GM18517 (cell line): Measurements from ENCODE around the gene IFNGR2.
"Not testable (repeated sequence)": the region's sequence is repeated elsewhere in the genome, so short reads cannot be mapped to it uniquely, and the experiment has no call there.

Experiments
- ATAC-seq: cut with Tn5 transposase; IDR thresholded peaks from one replicate; pipeline ENCODE4 v1.9.1; 2021; ENCODE audit warnings: mild to moderate bottlenecking, moderate library complexity; ENCODE audit not compliant: unreplicated experiment

Gene IFNGR2

DNA sequence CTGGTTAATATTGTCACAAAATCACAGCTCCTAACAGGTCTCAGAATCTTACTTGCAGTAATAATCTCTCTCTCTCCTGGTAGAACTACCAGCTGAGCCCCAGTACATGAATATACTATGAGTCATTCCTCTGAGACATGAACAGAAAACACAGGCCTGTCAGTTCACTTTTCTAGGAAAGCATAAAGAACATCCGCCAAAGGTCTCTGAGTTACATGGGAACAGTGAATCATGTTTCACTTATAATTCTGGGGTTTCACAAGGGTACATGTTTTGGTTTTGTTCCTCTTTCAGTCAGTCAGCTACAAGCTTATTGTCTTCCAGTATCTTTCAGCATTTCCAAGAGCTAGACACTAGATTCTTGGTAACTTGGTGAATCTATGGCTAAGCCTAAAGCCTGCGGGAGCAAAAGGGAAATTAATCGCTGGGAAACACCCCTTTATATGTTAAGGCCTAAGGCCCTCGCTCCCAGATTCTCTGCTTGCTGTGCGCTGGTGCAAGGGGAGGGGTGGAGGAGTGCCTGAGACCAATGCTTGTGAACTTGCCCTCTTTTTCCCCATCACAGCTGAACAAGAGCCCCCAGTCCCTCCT, 31.7 kb downstream of the IFNGR2 start:
- peak; percentile 91 for ATAC-seq

- ATAC-seq: no peak
Measured at GRCh38 chr21:33437140-33437539, 33.9 kb downstream of the IFNGR2 start.

DNA sequence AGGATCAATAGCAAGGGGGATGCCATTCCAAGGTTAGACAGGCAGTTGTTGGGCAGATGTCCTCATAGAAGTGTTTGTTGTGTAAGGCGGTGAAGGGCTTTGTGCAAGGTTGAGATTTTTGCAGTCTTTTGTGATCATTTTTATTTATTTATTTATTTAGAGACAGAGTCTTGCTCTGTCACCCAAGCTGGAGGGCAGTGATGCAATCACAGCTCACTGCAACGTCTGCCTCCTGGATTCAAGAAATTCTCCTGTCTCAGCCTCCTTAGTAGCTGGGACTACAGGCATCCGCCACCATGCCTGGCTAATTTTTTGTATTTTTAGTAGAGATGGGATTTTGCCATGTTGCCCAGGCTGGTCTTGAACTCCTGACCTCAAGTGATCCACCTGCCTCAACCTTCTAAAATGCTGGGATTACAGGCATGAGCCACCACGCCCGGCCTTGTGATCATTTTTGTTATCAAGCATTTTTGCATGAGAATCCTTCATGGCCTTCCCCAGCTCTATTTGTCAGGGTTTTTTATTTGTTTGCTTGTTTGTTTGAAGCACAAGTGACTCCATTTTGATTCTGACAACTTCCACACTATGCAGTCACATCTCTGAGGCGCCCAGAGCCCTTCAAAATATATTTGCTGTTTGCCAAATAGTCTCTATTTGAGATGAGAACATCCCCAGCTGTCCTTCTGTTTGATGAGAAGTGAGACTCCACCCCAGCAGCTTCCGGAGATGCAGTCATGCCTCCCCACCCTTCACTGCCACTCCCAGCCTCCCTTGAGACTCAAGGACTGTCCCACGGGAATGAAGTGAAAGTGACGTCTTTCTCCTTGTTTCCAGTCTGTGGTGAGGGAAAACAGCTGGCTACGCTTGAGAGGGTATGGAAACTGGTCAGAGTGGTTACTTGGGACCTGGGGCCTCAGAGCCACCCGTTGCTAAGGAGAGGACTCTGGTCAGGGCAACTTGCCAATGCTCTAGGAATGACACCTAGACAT, 38.6 kb downstream of the IFNGR2 start:
- peak; percentile 60 for ATAC-seq

DNA sequence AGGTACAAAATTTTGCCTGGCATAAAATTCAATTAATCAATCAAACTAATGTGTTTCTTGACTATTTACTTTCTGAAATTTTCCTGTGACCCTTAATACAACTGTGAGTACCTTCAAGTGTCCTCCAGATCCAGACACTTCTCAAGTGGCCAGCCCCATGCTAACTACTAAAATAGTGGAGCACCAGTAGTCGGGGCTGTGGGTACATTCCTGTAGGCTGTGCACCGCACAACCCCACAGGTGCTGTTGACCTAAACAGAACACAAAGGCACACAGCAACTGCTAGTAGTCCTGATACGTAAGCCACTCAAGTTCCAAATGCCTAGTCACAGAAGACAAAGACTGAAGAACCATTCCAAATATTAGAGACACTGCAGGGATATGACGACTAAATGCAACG, 40.0 kb downstream of the IFNGR2 start:
- ATAC-seq: no peak

DNA sequence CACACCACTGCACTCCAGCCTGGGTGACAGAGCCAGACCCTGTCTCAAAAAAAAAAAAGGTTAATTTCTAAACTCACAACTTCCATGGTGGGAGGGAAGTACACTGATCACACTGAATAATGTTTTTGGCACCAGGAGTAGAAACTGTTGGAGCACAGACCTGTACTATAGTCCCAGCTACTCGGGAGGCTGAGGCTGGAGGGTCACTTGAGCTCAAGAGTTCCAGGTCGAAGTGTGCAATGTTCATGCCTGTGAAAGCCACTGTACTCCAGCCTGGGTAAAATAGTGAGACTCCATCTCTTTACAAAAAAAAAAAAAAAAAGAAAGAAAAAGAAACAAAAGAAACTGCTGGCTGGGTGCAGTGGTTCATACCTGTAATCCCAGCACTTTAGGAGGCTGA, 41.3 kb downstream of the IFNGR2 start:
- ATAC-seq: no peak

DNA sequence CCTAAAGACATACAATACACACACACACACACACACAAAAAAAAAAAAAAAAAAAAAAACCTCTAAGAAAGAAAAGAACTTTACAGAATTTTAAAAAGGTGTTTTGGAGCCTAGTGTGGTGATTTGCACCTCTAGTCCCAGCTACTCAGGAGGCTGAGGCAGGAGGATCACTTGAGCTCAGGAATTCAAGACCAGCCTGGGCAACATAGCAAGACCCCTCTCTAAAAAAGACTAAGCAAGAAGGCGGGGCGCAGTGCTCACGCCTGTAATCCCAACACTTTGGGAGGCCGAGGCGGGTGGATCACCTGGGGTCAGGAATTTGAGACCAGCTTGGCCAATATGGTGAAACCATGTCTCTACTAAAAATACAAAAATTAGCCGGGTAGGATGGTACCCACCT, 43.4 kb downstream of the IFNGR2 start:
- not testable (repeated sequence) for ATAC-seq

GRCh38 chr21:33449616-33450015, 46.4 kb downstream of the IFNGR2 start:
- ATAC-seq: no peak

DNA sequence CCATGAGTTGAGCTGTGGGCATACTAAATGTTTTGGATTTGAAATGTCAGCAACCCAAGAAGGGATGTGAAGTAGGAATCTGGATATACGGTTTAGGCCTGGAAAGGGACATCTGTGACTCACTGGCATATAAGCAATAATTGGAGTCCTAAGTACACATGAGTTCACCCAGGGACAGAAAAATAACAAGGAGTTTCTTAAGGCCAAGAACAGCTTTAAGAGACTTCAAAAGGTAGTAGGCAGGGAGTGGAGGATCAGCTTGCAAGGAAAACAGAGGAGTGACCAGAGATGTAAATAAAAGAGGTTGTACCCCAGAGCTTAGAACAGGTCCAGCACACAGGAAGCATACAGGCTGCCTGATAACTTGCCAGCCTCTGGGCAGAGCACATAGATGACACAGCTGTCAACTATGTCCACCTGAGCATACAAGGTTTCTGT, 48.4 kb downstream of the IFNGR2 start:
- no peak for ATAC-seq

DNA sequence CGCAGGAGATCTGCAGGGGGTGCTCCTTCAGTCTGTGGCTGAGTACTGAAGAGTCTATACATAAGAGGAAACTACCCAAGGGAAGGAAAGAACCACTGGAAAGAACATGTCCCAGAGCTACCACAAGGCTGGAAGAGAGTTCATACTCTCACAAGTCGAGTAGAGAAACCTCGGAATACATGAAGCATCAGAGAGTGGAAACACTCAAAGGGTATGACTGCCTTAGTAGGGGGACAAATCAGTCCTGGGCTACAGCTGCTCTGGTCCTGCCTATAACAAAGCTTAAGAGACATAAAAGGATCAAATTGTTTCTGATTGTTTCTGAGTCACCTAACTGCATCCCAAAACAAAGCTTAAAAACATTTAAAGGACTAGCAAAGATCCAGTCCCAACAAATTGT, 49.1 kb downstream of the IFNGR2 start:
- no peak for ATAC-seq

DNA sequence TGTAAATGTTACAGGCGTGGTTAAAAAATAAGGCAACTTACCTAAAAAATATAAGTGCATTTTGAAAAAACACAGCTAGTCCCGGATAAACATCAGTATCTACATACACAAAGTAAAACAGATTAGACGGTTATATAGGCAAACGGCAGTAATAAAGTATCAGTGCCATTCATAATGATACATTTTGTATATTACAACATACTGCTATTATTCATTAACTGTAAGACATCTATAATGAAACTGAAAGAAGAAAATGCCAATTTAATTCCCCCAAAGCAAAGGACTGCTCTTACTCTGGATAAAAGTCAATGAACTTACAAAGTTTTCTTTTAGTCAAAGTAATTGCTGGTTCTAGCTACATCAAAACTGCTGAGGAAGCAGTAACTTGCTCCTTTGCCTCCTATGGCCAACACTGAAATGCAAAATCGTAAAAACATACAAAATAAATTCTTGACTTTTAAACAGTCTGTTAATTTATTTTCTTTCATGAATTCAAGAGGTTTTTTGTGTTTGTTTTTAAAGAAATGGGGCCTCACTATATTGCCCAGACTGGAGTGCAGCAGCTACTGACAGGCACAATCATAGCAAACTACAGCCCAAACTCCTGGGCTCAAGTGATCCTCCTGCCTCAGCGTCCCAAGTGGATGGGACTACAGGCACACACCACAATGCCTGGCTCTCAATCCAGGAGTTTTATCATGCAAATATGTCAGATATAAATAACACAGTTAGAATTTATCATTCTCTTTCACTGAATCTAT, 52.7 kb downstream of the IFNGR2 start:
- no peak for ATAC-seq

DNA sequence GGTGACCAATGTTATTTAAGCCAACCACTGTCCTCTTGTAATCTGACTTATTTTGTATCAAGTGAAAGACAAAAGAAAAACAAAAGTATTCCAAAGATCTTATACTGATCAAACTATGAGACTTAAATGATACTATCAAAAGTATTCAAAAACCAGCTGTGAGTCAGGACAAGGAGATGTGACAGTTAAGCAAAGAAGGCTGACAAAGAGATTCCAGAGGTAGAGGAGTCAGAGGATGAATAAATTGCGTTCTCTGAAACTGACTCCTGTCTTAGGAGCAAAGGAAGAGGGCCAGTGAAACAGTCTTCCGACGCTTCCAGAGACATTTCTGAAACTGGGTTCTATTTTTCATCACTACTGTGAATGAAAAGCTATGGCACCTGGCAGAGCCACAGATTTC, 55.6 kb downstream of the IFNGR2 start:
- no peak for ATAC-seq

DNA sequence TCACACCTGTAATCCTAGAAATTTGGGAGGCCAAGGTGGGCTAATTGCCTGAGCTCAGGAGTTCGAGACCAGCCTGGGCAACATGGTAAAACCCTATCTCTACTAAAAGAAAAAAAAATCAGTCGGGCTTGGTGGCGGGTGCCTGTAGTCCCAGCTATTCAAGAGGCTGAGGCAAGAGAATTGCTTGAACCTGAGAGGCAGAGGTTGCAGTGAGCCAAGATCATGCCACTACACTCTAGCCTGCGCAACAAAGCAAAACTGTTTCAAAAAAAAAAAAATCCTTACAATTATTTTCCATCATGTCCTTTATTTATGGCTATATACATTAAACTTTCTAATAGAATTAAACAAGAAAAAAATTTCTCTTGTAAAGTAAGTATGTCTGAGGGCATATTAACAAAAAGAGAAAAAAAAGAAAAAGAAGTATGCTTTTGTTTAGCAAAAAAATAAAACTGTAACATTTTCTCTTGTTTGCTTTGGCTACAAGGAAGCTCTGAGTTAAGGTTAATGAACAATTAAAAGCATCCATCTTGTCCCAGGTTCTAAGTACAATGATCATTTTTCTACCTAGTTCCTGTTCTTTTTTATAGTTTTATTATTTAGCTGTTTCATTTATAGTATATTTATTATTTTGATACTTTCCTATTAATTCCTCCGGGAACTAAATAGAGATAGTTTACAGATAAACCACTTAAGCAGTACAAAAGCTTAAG, 58.5 kb downstream of the IFNGR2 start:
- ATAC-seq: no peak

- ATAC-seq: not testable (repeated sequence)
Measured at GRCh38 chr21:33469183-33469582, 66.0 kb downstream of the IFNGR2 start.

DNA sequence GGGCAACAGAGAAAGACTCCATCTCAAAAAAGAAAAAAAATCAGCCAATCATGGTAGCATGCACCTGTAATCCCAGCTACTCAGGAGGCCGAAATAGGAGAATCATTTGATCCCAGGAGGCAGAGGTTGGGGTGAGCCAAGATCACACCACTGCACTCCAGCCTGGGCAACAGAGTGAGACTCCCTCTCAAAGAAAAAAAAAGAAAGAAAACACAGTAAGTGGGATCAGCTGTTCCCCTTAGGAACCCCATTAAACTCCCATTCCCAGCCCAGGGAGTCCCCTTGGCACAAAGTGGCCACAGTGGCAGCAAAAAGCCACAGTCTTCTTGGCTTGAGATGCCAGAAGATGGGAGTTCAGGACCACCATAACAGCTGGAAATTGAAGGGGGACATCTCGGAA, 67.5 kb downstream of the IFNGR2 start:
- no peak for ATAC-seq

DNA sequence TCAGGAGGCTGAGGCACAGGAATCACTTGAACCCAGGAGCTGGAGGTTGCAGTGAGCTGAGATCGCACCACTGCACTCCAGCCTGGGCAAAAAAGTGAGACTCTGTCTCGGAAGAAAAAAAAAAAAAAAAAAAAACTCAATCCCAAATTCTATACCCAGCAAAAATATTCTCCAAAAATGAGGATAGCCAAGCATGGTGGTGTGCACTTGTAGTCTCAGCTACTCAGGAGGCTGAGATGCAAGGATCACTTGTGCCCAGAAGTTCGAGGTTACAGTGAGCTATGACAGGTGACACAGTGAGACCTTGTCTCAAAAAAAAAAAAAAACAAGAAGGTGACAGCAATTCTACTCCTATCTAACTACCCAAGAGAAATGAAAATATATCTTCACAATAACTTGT, 70.1 kb downstream of the IFNGR2 start:
- ATAC-seq: no peak

DNA sequence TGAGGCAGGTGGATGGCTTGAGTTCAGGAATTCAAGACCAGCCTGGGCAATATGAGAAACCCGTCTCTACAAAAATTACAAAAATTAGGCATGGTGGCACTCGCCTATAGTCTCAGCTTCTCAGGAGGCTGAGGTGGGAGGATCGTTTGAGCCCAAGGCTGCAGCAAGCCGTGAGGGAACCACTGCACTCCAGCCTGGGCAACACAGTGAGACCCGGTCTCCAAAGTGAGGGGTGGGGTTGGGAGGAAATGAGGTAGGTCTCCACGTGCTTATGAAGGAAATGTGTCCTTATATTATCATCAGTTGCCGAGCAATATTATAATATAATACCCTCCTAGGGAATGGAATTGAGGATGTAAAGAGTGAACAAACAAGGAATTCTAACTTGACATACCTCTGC, 73.9 kb downstream of the IFNGR2 start:
- ATAC-seq: no peak

- no peak for ATAC-seq
Measured at GRCh38 chr21:33478182-33478581, 75.0 kb downstream of the IFNGR2 start.

DNA sequence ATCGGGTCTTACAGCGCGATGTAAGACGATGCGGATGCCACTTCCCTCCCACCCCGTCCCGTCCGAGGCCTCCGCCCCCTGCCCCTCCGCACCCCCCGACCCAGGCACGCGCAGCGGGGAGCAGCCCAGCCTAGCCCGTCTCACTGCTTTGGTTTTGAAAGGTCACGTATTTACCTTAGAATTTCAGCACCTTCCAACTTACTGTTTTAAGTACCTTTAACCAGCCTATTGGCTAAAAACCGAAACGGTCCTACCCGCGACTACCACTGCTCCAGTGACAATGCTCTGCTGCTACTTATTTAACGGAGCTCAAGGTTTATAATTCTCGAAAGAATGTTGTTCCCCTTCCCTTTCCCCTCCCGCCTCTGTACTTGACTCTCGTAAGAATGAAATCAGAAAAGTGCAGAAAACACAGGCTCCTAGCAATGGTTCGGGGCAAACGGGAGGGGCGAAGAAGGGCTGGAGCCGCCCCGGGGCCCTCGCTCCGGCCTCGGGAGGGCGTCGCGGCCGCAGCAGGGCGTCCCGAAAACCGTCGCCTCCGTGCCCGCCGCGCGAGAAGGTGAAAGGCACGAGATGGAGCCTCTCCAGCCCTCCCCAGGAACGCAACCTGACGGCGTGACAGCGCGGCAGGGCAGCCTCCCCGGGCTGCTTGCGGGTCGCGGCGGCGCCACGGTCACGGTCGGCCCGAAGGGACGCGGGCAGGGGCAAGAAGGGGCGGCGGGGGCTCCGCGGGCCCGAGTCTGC, 75.9 kb downstream of the IFNGR2 start:
- ATAC-seq: peak; percentile 12

DNA sequence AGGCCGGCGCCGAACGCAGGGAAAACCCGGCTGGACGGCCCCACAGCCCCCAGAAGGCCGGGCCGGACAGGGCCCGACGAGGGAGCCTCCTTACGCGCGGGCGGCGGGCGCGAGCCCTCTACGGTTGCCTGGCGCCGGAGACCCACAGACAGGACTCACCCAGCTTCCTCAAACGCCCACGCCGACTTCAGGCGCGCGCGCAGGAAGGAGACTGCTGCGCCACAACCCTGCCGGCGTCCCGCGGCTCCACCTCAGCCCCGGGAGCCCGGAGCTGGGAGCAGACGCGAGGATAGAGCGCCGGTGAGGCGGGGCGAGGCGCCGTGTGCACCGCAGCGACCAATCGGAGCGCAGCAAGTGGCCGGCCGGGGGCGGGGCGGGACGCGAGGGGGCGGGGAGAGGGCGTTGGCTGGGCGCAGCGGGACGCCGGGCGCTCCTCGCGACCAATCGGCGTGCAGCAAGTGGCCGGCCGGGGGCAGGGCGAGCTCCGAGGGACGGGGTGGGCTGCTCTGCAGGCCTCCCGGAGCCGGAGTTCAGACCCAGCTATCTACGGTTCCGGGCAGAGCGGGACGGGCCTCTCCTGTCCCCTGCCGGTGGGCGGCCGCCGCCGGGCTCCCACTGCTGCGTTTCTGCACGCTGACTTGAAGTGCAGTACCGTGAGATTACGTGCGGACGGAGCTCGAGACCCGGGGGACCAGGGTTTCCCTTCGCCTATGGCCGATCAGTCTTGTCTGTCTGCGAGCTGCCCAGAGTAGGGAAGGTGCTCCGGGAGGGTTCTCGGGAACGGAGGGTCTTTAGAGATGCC, 76.7 kb downstream of the IFNGR2 start, which contains the start of gene TMEM50B:
Gene TMEM50B (minus strand): TSS at position 296 of the 802 bp plus-strand sequence. CDS start 11,089 bp downstream, outside the sequence.
- ATAC-seq: peak; percentile 84
